ENCODE measurements around the gene LKAAEAR1.

Gene LKAAEAR1

DNA sequence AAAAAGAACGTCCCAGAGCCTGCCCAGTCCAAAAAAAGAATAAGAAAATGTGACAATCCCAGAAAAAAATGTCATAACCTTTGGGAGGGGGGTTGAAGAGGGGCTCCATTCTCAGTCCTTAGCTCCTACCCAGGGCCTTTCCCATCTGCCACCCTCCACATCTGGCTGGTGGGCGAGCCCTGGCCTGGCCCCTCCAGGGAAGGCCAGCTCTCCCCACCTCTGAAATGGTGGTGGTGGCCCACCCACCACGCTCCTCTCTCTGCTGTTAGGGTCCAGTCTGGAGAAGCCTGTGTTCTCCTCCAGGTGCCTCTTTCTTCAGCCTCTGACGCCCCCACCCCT is 5.3 kb downstream of the LKAAEAR1 start:
- no peak for DNase-seq (ENCODE audit: low read depth)

DNA sequence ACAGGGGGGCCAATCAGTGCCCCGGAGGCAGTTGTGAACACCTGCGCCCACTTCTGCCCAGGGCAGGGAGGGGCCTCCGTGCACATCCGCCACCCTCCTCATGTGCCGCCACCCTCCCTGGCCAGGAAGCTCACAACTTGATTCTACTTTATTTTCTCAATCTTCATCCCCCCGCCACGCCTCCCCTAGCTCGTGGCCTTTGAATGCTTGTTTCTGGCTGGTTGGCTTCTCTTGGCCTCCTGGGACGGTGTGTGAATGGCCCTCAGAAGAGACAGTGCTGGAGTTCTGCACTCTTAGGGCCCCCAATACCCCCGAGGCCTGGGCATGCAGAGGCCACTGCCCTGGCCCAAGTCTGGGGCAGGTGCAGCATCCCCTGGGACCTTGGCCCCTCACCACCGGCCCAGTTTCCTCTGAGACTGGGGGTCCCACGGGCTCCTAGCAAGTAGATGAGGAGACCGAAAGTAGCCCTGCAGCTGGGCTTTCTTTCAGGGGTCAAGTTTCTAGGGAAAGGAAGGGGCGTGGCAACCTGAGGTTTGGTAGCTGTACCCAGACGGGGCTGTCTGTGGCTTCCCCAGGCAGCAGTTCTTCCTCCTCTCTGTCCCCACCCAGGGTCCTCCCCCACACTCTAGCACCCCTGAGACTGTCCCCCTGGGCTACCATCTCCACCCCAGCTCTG is 6.2 kb downstream of the LKAAEAR1 start:
- peak; percentile 50 for DNase-seq (ENCODE audit: low read depth)

DNA sequence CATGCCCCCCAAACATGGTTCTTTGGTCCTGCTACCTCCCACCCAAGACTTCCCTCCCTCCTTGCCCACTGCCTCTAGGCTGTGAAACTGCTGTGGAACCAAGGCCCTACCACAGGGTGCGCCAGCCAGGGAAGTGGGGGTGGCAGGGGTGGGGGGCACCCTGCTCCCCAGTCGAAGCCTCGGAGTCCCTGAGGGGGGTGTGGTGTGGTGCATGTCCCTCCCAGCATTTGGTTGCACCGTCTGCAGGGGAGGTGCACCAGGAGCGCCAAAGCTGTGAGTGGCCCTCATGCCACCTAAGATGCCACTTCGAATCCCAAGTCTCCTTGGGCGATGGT is 6.7 kb downstream of the LKAAEAR1 start:
- no peak for DNase-seq (ENCODE audit: low read depth)

DNA sequence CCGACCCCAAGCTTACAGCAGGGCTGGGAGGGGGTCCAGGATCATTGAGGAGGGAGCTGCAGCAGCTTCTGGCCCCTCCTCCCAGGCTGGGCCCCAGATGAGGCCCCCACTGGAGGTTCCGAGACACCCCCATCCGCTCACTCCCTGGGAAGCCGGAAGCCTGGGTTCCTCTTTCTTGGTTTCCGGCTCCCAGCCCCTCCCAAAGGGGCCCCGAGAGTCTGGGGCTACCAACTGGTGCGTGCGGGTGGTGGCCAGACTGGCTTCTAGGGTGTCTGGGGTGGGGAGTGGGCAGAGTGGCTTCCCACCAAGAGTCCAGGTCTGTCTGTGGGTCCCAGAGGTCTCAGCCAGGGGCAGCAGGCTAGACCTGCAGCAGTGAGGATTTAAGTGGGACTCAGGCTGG is 7.1 kb downstream of the LKAAEAR1 start:
- DNase-seq (ENCODE audit: low read depth): no peak

DNA sequence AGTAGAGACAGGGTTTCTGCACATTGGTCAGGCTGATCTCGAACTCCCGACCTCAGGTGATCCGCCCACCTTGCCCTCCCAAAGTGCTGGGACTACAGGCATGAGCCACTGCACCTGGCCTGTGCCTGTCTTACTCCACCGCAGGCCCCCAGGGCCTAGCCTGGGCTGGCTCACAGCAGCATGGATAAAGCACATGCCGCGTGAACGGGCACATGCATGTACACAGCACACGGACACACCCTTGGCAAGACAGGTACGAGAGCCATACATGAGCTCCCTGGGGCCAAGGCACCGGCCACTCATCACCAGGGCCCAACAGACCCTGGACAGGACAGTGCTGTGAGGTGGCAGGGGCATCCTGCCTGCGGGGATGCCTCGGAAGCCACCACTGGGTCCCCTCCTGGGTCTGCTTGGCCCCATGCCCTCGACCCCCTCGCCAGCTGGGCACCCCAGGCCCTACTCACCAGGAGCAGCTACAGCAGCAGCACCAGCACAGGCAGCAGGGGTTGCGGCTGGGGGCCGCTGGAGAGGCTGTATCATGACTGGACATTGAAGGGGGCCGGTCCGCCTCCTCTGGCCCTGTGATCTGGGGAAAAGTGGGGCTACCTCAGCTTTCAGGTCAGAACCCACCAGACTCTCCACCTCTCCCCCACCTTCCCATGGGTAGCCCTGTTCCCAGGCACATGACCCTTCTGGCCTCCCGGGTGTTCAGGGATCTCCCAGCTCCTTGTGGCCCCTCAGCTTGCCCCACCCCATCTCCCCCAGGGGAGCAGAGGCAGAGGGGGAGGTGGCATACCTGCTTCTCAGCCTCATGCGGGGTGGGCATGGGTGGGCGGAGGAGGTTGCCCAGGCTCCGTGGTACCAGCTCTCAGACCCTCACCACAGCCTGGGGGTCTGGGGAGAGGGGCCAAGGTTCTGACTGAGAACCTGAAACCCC is 7.9 kb downstream of the LKAAEAR1 start:
- DNase-seq (ENCODE audit: low read depth): no peak

DNA sequence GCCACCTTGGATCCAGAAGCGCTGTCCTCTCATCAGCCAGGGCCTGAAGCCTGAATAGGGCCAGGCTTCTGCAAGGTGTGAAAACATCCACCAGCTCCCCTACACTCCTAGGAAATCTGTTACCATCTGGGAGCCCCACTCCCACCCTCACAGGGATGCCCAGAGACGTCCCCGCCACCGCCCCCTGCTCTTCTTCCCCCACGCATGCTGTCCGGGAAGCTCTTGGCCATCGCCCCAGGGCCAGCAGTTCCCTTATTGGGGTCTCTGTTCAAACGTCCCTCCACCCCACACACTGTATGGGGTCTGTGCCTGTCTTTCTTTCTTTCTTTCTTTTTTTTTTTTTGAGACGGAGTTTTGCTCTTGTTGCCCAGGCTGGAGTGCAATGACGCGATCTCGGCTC is 8.6 kb downstream of the LKAAEAR1 start:
- no peak for DNase-seq (ENCODE audit: low read depth)

DNA sequence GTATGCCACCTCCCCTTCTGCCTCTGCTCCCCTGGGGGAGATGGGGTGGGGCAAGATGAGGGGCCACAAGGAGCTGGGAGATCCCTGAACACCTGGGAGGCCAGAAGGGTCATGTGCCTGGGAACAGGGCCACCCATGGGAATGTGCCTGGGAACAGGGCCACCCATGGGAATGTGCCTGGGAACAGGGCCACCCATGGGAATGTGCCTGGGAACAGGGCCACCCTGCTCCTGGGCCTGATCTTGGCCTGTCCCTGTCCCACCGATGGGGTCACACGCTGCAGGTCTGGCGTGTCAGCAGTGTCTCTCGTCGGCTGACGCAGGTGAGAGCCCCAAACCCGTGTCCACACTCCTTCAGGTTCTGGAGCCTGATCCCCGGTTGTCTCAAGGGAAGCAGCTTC is 9.2 kb downstream of the LKAAEAR1 start:
- DNase-seq (ENCODE audit: low read depth): no peak

DNA sequence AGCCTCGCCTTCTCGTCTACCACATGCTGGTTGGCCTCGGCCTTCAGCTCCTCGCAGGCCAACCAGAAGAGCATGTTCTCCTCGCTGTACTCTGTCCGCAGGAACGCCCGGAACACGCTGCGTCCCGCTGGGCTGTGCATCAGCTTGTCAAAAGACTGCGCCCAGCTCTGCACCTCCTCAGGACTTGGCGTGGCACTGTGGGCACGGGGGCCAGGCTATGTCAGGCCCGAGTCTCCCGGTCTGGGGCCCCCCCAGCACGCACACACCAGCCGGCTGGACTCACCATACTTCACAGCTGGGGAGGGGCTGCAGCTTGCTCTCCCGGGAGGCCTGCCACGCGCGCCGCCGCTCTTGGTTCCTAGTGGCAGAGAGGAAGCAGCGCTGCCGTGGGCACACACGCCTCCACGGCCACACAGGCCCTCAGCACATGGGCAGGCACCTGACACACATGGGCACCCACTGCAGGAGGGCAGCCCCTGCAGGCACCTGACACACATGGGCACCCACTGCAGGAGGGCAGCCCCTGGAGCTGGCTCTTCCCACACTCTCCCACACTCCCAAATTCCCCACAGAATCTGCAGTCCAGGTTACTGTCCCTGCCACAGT is 9.9 kb downstream of the LKAAEAR1 start:
- DNase-seq (ENCODE audit: low read depth): no peak

DNA sequence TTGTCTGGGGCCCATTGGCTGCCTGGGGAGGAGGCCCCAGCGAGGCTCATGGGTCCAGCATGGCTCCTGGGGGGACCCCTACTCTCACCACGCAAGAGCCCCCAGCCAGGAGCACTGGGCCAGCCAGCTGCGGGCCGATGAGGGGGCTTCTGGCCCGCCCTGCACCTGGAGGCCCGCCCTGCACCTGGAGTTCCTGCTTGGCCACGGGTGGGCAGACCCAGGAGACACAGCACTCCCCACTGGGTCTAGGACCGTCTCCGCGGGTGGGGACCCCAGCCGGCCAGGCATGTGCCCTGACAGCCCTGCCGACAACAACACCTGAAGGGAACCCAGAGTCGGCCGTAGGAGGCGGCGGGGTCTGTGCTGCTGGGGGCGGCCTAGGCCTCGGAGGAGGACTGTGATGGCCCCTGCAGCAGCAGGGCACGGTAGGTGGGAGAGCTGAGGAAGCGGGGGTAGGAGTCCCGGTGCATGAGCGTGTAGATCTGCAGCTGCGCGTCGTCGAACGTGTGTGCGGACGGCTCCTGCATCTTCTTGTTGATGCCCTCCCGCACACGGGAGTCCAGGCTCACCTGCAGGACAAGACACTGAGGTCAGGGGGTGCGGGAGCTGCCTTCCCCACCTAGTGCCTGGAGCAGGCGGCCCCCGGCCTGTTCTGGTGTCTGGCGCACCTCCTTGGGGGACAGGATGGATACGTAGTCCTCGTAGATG is 10.6 kb downstream of the LKAAEAR1 start:
- no peak for DNase-seq (ENCODE audit: low read depth)

DNA sequence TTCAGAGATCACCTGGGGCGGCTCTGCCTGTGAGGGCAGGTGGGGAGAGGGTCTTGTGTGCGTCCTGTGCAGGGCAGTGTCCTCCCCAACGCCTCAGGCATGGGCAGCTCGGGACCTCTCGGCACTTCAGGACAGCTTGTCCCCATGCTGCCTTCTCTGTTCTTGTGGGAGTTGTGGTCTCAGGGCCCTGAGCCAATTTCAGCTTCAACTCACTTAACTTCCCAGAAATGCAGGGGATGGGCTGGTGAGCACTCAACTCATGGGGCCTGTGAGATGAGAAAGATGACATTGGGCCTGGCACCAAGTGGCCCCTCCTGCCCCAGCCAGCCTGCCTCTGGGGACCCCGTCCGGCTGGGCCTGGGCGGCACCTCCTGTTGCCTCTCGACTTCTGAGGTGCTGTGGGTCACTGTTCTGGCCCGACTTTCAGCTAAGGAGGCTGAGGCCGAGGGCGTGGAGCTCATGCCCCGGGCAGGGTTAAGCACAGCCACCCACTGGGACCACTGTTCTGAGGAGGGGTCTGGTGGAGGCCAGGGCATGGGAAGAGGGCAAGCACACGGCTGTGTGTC is 11.6 kb downstream of the LKAAEAR1 start:
- no peak for DNase-seq (ENCODE audit: low read depth)

DNA sequence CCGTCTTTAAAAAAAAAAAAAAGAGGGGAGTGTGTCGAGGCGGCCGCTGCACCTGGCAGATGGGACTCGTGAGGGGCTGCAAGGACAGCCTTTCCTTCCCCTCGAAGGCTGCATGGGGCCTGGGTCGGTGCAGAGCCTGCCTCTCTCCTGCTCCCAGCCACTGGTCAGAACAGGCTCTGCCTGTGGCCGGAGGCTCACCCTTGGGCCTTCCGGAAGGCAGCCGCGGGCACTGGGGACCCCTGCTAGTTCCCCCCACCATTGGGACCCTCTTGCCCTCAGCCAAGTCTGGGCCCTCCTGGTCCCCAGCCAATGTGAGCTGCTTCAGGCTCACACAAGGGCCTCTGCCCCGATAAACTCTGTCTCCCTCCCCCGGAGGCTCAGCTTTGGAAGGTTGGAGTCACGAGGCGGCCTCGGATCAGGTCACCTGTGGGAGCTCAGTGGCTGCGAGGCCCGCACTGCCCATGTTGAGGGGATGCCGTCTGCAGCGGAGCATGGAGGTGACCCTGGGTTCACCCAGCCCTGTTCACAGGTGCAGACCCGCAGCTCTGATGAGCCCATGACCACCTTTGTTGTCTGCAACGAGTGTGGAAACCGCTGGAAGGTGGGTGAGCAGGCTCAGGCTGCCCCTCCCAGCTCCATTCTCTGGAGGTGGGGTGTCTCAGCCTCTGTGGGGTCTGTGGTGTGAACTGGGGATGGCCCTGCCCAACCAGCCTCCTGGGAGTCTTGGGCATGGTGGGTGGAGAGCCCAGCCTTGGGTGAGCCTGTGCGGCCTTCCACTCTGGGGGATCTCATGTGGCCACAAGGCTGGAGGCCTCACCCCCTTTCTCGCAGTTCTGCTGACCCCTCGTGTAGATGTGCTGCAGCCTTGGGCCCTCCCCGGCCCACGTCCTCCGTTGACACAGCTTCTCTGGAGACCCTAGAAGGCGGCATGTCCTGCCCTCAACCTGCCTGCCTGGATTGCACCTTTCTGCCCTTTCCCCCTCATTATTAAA is 12.6 kb downstream of the LKAAEAR1 start:
- DNase-seq (ENCODE audit: low read depth): no peak

DNA sequence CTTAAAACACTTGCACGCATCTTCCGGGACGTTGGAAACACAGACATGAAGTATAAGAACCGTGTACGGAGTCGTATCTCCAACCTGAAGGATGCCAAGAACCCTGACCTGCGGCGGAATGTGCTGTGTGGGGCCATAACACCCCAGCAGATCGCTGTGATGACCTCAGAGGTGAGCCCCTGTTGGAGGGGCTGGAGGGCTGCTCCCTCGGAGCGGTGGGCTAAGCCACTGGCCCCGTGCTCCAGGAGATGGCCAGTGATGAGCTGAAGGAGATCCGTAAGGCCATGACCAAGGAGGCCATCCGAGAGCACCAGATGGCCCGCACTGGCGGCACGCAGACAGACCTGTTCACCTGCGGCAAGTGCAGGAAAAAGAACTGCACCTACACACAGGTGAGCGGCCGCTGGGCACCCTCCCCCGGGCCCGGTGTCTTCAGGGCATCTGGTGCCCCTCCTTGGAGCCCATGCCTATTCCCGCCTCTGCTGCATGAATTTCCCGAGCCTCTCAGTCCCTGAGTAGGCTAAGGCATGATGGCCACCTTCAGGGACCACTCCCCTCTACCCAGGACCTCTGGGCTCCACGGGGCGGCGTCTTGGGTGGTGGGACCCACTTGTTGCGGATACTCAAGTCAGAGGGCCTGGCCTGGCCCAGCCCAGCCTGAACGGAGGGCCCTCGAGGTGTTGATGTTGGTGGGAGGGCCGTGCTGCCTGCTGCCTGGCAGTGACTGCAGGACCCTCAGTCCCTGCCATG is 13.8 kb downstream of the LKAAEAR1 start:
- DNase-seq (ENCODE audit: low read depth): no peak

DNA sequence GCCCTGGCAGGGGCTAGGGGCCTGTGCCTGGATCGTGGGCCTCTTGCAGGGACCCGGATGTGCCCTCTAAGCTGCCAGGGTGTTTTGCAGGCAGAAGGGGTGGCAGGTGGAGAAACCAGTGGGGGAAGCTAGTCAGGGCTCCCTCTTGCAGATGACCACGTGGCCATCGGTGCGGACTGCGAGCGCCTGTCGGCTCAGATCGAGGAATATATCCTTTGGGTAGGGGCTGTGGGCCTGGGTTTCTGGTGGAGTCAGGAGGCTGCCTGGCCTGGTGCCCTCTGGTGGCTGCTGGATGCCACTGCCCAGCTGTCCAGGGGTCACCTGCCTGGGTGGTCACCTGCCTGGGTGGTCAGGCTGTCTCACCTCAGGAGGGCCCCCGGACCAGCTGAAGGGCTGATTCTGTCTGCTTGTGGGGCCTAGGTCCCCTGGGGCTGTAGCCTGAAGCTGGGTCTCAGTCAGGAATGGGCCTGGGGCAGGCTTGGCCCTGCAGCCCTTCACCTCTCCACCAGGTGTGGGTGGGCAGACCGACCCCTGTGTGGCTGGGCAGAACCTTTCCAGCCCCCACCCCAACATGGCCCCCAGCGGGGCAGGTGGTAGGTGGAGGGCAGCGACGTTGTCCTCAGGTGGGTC is 14.5 kb downstream of the LKAAEAR1 start:
- no peak for DNase-seq (ENCODE audit: low read depth)

DNA sequence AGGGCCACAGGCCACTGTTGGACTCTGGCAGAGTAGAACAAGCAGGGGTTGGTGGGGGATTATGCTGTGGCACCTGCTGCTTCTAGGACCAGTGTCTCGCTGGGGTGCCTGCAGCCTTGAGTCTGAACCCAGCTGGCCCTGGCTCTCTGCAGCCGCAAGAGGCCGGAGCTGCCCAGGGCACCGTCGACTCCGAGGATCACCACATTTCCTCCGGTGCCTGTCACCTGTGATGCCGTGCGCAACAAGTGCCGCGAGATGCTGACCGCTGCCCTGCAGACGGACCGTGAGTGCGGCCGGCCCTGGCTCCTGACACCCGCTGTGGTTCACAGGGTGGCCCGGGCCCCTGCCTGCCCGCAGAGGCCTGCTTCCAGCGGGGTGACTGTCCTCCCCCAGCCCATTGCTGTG is 15.0 kb downstream of the LKAAEAR1 start:
- DNase-seq (ENCODE audit: low read depth): no peak

DNA sequence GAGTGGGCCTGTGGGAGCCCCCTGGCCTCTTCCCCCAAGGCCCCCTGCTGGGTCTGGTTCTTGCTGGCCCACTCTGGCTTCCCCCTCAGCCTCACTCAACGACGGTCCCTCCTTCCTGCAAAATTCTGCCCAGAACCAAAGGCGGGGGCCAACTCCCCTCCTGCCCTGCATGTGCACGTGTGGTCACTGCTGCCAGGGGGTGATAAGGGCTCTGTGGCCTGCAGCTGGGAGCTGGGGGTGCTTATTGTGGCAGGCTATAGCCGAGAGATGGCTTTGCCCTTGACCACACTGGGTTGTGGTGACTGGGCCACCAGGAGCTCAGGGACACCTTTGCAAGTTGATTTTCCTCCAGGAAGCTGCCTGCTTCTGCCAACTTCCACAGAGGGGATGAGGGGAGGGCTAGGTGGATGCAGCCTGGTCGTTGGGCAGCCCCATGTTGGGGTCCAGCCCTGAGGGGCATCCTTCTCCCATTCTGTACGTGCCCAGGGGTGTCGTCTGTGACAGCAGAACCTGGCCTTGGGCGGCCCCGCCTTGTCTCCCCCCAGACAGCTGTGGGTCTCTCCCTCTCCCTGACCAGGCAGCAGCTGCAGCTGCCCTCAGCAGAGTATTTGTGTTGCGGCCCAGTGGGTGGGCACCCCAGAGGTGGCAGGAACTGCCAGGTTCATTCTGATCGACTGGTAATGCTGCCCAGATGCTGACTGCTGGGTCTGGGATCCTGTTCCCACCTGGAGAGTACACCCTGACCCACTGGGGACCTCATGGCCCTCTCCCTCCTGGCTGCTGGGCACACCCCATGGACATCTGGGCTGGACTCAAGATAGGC is 15.6 kb downstream of the LKAAEAR1 start:
- no peak for DNase-seq (ENCODE audit: low read depth)

DNA sequence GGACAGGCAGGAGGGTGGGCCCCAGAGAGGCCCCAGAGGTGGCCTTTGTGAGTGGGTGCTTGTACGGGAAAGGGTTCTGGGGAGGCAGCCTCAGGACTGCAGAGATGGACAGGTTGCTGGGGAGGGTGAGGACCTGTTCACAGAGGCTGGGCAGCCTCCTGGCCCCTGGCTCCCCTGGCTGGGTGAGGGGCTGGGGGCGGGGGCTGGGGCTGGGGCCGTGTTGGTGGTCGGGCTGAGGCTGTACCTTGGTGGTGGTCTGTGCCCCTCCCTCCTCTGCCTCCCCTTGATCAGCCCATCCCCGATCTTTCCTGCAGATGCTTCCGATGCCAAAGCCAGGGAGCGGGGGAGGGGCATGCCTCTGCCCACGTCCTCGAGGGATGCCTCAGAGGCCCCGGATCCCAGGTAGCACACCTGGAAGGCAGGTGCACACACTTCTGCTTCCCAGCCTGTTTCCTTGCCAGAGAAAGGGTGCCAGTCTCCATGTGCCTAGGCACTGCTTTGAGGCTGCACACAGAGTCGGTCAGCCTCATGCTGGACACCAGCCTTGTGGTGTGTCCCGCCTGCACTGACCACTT is 16.4 kb downstream of the LKAAEAR1 start:
- DNase-seq (ENCODE audit: low read depth): no peak

DNA sequence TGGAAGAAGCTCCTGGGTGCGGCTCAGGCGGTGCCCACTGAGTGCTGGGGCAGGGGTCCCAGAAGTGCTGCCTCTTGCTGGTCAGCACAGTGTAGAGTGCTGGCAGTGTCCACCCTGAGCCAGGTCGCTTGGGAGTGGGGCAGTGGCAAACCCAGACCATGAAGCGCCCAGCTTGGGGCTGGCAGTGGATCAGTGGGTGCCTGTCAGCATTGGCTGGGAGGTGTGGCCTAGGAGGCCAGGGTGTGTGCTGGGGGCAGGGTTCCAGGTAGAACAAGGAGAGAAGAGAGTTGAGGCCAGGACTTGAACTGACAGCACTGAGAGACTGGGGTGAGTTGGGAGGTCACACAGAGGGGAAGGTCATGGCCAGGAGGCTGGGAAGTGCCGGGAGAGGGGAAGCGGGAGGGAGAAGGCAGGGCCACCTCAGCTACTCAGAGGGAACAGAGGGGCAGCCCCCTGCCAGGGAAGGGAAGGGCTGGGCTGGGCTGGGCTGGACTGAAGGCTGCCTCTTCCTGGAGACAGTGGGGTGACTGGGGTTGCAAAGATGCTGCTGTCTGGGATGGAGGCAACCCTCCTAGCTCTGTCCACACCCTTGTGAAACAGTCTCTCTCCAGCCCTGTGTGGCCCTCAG is 17.1 kb downstream of the LKAAEAR1 start:
- DNase-seq (ENCODE audit: low read depth): no peak

DNA sequence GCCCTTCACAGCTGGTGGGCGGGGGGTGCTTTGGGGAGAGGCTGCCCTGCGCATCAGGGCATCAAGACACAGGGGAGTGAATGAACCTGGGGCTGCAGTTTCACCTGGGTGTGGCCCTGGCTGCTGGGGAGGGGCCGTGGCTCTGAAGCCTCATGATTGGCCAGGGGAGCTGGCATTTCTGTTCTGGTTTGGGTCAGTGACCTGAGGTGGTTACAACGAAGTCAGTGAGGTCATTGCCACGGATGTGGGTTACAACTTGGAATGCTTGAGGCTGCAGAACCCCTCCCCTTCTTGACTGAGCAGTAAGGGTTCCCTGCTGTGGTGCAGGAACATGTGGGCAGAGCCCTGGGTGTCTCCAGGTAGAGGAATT is 18.2 kb downstream of the LKAAEAR1 start:
- DNase-seq (ENCODE audit: low read depth): no peak
